Tongue (tissue), 2 donors: ENCODE results near the gene SCN8A. TPM values are rescaled to one million over a fixed set of nuclear protein-coding genes. Genes with fewer than 3 reads are reported as not detected.
"Not testable (repeated sequence)": the region's sequence is repeated elsewhere in the genome, so short reads cannot be mapped to it uniquely, and the experiment has no call there.

Experiments used
- DNase-seq: peaks from one replicate; pipeline ENCODE4 v3.0.0-alpha.2; 2015
- total RNA-seq: library from RNA; depleted of rRNA; stranded (reverse); fragments of >200 nt; gene quantifications from one replicate; pipeline ENCODE4 v1.2.3, GENCODE V29; 2014

The SCN8A gene
- total RNA-seq, 1 donor from 2014 or later: 2.1 TPM

- DNase-seq: no peak
Observed at GRCh38 chr12:51817027-51817953, 226.3 kb downstream of the SCN8A start.

DNA sequence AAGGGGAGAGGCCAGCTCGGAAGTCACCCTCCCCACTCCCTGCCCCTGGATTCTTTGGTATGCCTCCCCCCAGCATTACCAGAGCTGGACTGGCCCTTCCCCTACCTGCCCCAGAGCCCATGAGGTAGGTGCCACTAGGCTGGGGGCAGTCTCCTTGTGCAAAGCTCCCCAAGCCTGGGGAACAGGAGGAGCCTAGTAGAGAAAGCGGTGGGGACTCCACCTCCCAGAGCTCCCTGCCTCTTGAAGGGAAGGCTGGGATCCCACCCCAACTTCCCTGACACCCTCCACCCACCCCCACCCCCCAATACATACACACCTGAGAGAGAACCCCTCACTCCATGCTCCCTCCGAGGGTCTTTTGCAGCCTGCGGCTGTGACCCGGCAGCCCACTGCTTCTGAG lies 227.1 kb downstream of the SCN8A start:
- DNase-seq: no peak

- no peak for DNase-seq
Observed at GRCh38 chr12:51818566-51819300, 227.7 kb downstream of the SCN8A start.

GRCh38 chr12:51819736-51820525 lies 228.9 kb downstream of the SCN8A start:
- DNase-seq: no peak

DNA sequence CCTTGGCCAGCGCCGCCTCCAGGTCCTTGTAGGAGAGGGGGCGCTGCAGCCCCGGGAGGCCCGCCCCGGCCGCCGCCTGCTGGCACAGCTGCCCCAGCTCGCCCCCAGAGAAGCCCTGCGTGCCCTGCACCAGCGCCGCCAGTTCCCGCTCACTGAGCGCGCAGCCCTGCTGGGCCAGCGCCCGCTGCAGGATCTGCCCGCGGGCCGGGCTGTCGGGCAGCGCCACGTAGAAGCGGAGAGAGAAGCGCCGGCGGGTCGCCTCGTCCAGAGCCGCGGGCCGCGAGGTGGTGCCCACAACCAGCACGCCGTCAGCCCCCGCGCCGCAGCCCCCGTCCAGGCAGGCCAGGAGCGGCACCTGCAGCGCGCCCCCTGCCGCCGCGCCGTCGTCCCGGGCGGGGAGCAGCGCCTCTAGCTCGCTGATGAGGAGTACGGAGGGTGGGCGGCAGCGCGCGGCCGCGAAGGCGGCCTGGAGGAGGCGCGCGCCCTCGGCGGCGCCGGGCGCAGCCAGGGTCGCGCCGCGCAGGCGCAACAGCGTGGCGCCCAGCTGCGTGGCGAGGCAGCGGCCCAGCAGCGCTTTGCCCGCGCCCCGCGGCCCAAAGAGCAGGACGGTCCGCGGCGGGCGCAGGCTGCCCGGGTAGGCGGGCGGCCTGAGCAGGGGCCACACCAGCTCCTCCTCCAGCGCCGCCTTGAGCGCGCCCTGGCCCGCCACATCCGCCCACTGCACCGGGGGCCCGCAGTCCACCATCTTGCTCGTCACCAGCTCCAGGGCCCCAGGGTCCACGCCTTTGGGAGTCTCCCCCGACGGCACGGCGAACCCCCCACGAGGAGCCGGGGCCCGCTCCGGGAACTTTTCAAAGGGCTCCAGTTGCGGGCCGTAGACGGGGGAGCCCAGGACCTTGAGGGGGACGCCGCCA lies 229.8 kb downstream of the SCN8A start:
- peak; percentile 83 for DNase-seq

DNA sequence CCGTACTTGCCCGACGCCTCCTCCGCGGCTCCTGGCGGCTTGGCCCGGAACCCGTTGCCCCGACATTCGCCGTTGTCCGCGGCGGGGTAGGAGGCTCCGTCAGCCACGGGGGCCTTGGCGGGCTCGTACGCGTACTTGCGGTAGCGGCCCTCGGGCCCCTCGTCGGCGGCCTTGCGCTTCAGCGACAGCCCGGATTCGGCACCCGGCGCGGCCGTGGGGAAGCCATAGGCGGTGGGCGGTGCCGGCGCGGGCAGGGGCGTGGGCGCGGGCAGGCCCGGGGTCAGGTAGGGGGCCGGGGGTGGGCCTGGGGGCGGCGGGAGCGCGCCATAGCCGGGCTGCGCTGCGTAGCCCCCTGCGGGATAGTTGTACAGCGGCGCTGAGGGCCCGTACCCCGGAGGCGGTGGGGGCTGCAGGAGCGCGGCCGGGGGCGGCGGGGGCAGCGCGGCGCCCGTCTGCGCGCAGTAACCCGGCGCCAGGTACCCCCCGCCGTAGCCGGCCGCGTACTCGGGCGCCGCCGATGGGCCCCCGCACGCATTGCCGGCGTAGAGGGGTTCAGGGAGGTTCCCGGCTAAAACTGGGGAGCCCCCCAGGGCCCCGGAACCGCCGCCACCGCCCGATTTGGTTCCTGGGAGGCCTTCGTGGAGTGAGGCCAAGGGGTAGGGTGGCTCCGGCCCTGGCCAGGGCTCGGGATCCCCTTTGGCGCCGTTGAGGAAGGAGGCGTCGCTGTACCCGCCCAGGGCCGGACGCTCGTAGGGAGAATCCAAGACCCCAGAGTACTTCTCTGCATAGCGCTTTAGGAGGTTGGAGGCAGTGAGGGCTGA lies 230.6 kb downstream of the SCN8A start:
- no peak for DNase-seq

DNA sequence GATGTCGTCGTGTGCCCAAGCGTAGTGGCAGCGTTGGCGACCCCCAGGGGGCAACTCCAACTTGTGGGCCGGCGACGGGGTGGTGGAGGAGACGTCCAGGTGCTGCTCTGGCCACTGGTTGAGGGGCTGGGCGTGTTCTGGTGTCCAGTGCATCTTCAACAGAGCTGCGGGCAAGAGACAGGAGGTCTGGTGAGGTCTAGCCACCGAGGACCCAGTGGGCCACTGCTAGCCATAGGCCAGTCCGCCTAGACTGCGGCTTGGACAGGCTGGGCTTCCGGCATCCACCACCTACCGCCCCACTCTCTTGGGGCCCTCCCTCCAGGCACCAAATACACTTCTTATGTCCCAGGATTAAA lies 231.2 kb downstream of the SCN8A start:
- no peak for DNase-seq

DNA sequence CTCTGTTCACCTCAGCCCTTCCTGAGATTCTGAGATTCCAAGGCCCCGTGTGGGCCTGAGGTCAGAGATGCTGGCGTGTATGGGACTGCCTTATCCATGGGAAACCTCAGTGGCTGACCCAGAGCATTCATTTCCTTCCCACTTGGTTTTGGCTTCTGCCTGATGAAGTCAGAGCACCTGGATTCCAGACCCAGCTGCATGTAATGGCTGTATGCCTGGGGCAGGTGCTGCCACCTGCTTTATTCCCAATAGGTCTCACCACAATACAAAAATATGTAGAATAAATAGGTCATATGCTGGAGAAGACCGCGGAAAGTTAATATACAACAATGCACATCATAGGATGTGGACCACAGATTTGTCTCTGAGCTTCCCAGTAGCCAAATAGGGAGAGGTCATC lies 231.9 kb downstream of the SCN8A start:
- DNase-seq: no peak

- DNase-seq: peak; percentile 71
Observed at GRCh38 chr12:51823875-51824565, 233.0 kb downstream of the SCN8A start.

- no peak for DNase-seq
Observed at GRCh38 chr12:51825216-51825615, 234.2 kb downstream of the SCN8A start.

GRCh38 chr12:51826881-51827280 lies 235.8 kb downstream of the SCN8A start:
- no peak for DNase-seq

GRCh38 chr12:51827925-51828818 lies 237.1 kb downstream of the SCN8A start:
- no peak for DNase-seq

DNA sequence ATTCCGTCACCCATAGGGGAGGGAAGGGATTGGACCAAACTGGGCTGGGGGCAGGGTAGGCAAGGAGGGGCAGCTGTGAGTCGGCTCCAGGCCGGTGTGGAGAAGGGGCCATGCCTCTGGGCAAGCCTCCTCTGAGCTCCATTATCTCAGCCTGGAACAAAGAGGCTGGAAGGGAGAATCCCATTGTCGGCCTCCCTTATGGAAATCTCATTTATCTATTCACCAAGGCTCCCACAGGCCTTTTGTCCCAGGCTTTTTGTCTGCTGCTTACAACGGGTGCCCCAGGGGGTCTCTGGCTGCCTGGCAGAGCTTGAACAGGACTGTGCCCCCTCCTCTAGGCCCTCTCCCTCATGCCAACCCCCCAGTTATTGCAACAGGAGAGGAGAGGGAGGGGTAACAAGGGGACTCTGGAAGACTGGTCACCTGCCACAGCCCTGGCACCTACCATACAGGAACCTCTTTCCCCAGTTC lies 238.0 kb downstream of the SCN8A start:
- no peak for DNase-seq

DNA sequence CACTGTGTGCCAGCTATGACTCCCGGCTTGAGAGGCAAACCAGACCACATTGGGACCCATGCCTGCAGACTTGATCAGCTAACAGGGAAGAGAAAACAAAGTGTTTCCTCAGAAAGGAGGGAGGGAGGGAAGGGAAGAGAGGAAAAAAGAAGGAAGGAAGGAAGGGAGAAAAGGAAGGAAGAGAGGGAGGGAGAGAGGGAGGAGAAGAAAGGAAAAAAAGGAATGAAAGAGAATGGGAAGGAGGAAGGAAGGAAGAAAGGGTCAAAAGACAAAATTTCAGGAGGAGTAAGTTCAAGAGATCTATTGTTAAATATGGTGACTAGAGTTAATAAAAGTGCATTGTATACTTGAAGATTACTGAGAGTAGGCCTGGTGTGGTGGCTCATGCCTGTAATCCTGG lies 238.6 kb downstream of the SCN8A start:
- no peak for DNase-seq

DNA sequence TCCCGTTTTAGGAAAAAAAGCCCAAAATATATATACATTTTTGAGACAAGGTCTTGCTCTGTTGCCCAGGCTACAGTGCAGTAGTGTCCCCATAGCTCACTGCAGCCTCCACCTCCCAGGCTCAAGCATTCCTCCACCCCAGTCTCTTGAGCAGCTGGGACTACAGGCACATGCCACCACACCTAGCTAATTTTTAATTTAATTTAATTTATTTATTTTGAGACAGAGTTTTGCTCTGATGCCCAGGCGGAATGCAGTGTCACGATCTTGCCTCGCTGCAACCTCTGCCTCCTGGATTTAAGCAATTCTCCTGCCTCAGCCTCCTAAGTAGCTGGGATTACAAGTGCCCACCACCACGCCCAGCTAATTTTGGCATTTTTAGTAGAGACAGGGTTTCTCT lies 240.8 kb downstream of the SCN8A start:
- DNase-seq: not testable (repeated sequence)

- DNase-seq: no peak
Observed at GRCh38 chr12:51832354-51833107, 241.5 kb downstream of the SCN8A start.

GRCh38 chr12:51833448-51834227 lies 242.6 kb downstream of the SCN8A start:
- no peak for DNase-seq
